Measurements from ENCODE around the gene C19orf67. TPM values are rescaled to one million over a fixed set of nuclear protein-coding genes. Genes with fewer than 3 reads are reported as not detected.
"Not testable (repeated sequence)": the region's sequence is repeated elsewhere in the genome, so short reads cannot be mapped to it uniquely, and the experiment has no call there.

C19orf67 gene
- total RNA-seq, 4 donors from 2014 or later = not detected

- H3K4me3 ChIP-seq = no peak overlapping the region
- peaks cover 0 to 11% (median 7%) of the 10 kb centered on the region in 3 donors for H3K27me3 ChIP-seq
- no peaks in the 10 kb centered on the region for H3K9me3 ChIP-seq
- in situ Hi-C loops (cut with MboI; ENCODE audit: low sequenced_read_pairs in 4 of 4) = loop anchor here (10.0 to 25.0 kb wide), 3 partner anchors 158 to 465 kb away; no protein-coding TSS in a partner anchor
- no peaks in the 10 kb centered on the region for H3K4me1 ChIP-seq
- H3K36me3 ChIP-seq = no peaks in the 10 kb centered on the region
- DNase-seq (no peak), ATAC-seq (no peak)
- no peak overlapping the region for H3K27ac ChIP-seq
- TF ChIP-seq CTCF (IDR thresholded peaks at IDR 0.05 in 4 of 5, conservative IDR thresholded peaks at IDR 0.05 in 1 of 5) (no peak), POLR2A (IDR thresholded peaks at IDR 0.05) (no peak)
- intact Hi-C loops (cut with DNase I; ENCODE audit: low total_unique reads) = no loop called here
Observed at GRCh38 chr19:14052470-14052869, 33.1 kb downstream of the C19orf67 start.

- no peak overlapping the region for H3K4me3 ChIP-seq
- H3K27me3 ChIP-seq = peaks cover 0 to 8% (median 2%) of the 10 kb centered on the region in 3 donors
- TF ChIP-seq POLR2A (IDR thresholded peaks at IDR 0.05) (no peak), CTCF (IDR thresholded peaks at IDR 0.05 in 4 of 5, conservative IDR thresholded peaks at IDR 0.05 in 1 of 5) (no peak)
- no peaks in the 10 kb centered on the region for H3K9me3 ChIP-seq
- H3K36me3 ChIP-seq = no peaks in the 10 kb centered on the region
- ATAC-seq = no peak
- intact Hi-C loops (cut with DNase I; ENCODE audit: low total_unique reads) = no loop called here
- no peak overlapping the region for H3K27ac ChIP-seq
- no peak for DNase-seq
- H3K4me1 ChIP-seq = no peaks in the 10 kb centered on the region
- in situ Hi-C loops (cut with MboI; ENCODE audit: low sequenced_read_pairs in 4 of 4) = loop anchor here (10.0 to 25.0 kb wide), 3 partner anchors 157 to 465 kb away; no protein-coding TSS in a partner anchor
Observed at GRCh38 chr19:14051980-14052379, 33.6 kb downstream of the C19orf67 start.

GRCh38 chr19:14050961-14051360, 34.6 kb downstream of the C19orf67 start:
- ATAC-seq; H3K27me3 ChIP-seq; intact Hi-C loops (cut with DNase I; ENCODE audit: low total_unique reads); H3K36me3 ChIP-seq; H3K4me1 ChIP-seq; H3K9me3 ChIP-seq; DNase-seq; H3K27ac ChIP-seq; H3K4me3 ChIP-seq: not testable (repeated sequence)
- in situ Hi-C loops (cut with MboI; ENCODE audit: low sequenced_read_pairs in 4 of 4) = loop anchor here (10.0 to 25.0 kb wide), 3 partner anchors 156 to 464 kb away; no protein-coding TSS in a partner anchor

- Histone ChIP-seq H3K4me3 (no peak overlapping the region), H3K4me1 (no peaks in the 10 kb centered on the region), H3K36me3 (no peaks in the 10 kb centered on the region), H3K9me3 (no peaks in the 10 kb centered on the region), H3K27me3 (no peaks in the 10 kb centered on the region), H3K27ac (no peak overlapping the region)
- DNase-seq = no peak
- ATAC-seq = no peak
- intact Hi-C loops (cut with DNase I; ENCODE audit: low total_unique reads) (no loop called here), in situ Hi-C loops (cut with MboI; ENCODE audit: low sequenced_read_pairs in 4 of 4) (loop anchor here (10.0 to 25.0 kb wide), 3 partner anchors 156 to 463 kb away; no protein-coding TSS in a partner anchor)
- TF ChIP-seq CTCF (IDR thresholded peaks at IDR 0.05 in 4 of 5, conservative IDR thresholded peaks at IDR 0.05 in 1 of 5) = no peak
- TF ChIP-seq POLR2A (IDR thresholded peaks at IDR 0.05) = no peak
Observed at GRCh38 chr19:14050512-14050911, 35.1 kb downstream of the C19orf67 start.

- Histone ChIP-seq H3K36me3 (no peaks in the 10 kb centered on the region), H3K4me1 (no peaks in the 10 kb centered on the region), H3K27ac (no peak overlapping the region), H3K9me3 (no peaks in the 10 kb centered on the region), H3K27me3 (no peaks in the 10 kb centered on the region), H3K4me3 (no peak overlapping the region)
- DNase-seq (peak in 1 of 2 donors; percentile 46), ATAC-seq (peak; percentile 54 to 88)
- peak; percentile 69 to 87 (median 74) for TF ChIP-seq CTCF (IDR thresholded peaks at IDR 0.05 in 4 of 5, conservative IDR thresholded peaks at IDR 0.05 in 1 of 5)
- TF ChIP-seq POLR2A (IDR thresholded peaks at IDR 0.05) = no peak
- in situ Hi-C loops (cut with MboI; ENCODE audit: low sequenced_read_pairs in 4 of 4) (loop anchor here in 3 of 4 donors (10.0 kb wide), 2 partner anchors 164 to 174 kb away; partner anchors contain the start of gene NANOS3 (in 1 of the 3)), intact Hi-C loops (cut with DNase I; ENCODE audit: low total_unique reads) (no loop called here)
Observed at GRCh38 chr19:14048443-14049153, 37.0 kb downstream of the C19orf67 start.

- H3K4me1 ChIP-seq = not testable (repeated sequence)
Observed at GRCh38 chr19:14047866-14048265, 37.7 kb downstream of the C19orf67 start.

More at GRCh38 chr19:14047866-14048265, 37.7 kb downstream of the C19orf67 start:
- in situ Hi-C loops (cut with MboI; ENCODE audit: low sequenced_read_pairs in 4 of 4) = loop anchor here in 3 of 4 donors (10.0 kb wide), 2 partner anchors 163 to 173 kb away; partner anchors contain the start of gene NANOS3 (in 1 of the 3)
- ATAC-seq; H3K27me3 ChIP-seq; H3K4me3 ChIP-seq; H3K9me3 ChIP-seq; H3K36me3 ChIP-seq; DNase-seq; intact Hi-C loops (cut with DNase I; ENCODE audit: low total_unique reads); H3K27ac ChIP-seq: not testable (repeated sequence)
